Fibroblast of lung (primary cell): ENCODE data around the gene AASDHPPT. TPM values are rescaled to one million over a fixed set of nuclear protein-coding genes. Genes with fewer than 3 reads are reported as not detected.

Experiments
- DNase-seq, 2 donors: peaks; one replicate each; pipeline versions ENCODE4 v3.0.0 to v3.0.0-alpha.2; 2010; ENCODE audit warnings: low read depth in 2 of 2
- H2AFZ ChIP-seq: 2 replicates; pipeline ENCODE4 v1.5.1; 2012; ENCODE audit warnings: low read length, control low read depth, inconsistent platforms
- H3K27ac ChIP-seq: 2 replicates; pipeline ENCODE4 v1.5.1; 2011; ENCODE audit warnings: low read length, control low read depth; ENCODE audit not compliant: insufficient read depth
- H3K27me3 ChIP-seq: 2 replicates; pipeline ENCODE4 v1.5.1; 2011; ENCODE audit warnings: mild to moderate bottlenecking, low read length; ENCODE audit not compliant: control insufficient read depth, insufficient read depth
- H3K36me3 ChIP-seq: 2 replicates; pipeline ENCODE4 v1.5.1; 2011; ENCODE audit warnings: low read length; ENCODE audit not compliant: control insufficient read depth, insufficient read depth
- H3K4me1 ChIP-seq: 2 replicates; pipeline ENCODE4 v1.5.1; 2011; ENCODE audit warnings: low read length; ENCODE audit not compliant: control insufficient read depth, insufficient read depth; ENCODE audit errors: extremely low read depth
- H3K4me2 ChIP-seq: 2 replicates; pipeline ENCODE4 v1.5.1; 2011; ENCODE audit warnings: low read length, control low read depth; ENCODE audit not compliant: insufficient read depth; ENCODE audit errors: extremely low read depth
- H3K4me3 ChIP-seq, 4 experiments: fragments of 200-600 bp in 1 of 4; sonication (generic) in 1 of 4; replicated peaks in 1 of 4; 2 replicates each; pipeline ENCODE4 v1.5.1; 2011 to 2016; ENCODE audit warnings: low read length in 4 of 4, low read depth in 3 of 4, mild to moderate bottlenecking in 3 of 4, control low read depth in 2 of 4, inconsistent platforms in 1 of 4, mixed read lengths in 1 of 4; ENCODE audit not compliant: insufficient read depth in 1 of 4; ENCODE audit errors: control extremely low read depth in 1 of 4
- H3K79me2 ChIP-seq: 2 replicates; pipeline ENCODE4 v1.5.1; 2012; ENCODE audit warnings: mild to moderate bottlenecking, low read length, inconsistent platforms; ENCODE audit not compliant: control insufficient read depth, insufficient read depth
- H3K9ac ChIP-seq: 2 replicates; pipeline ENCODE4 v1.5.1; 2011; ENCODE audit warnings: mild to moderate bottlenecking, low read length, control low read depth; ENCODE audit not compliant: insufficient read depth
- H3K9me3 ChIP-seq: 2 replicates; pipeline ENCODE4 v1.5.1; 2012; ENCODE audit warnings: low read depth, low read length; ENCODE audit not compliant: control insufficient read depth, insufficient read depth
- H4K20me1 ChIP-seq: 2 replicates; pipeline ENCODE4 v1.5.1; 2011; ENCODE audit warnings: low read length; ENCODE audit not compliant: control insufficient read depth, insufficient read depth; ENCODE audit errors: extremely low read depth
- CTCF ChIP-seq, 2 donors: IDR thresholded peaks in 1 of 2; conservative IDR thresholded peaks in 1 of 2; 1 replicate in 1 of 2; 2 replicates in 1 of 2; pipeline ENCODE4 v1.5.1; 2011 to 2012; ENCODE audit warnings: low read length in 2 of 2, control low read depth in 1 of 2, inconsistent platforms in 1 of 2, low read depth in 1 of 2, mild to moderate bottlenecking in 1 of 2
- EZH2 ChIP-seq: IDR thresholded peaks from 2 replicates; pipeline ENCODE4 v1.5.1; 2012; ENCODE audit warnings: low read length, control low read depth, mild to moderate bottlenecking; ENCODE audit errors: missing control alignments
- polyA plus RNA-seq, 2 donors: library from polyadenylated mRNA; depleted of rRNA in 1 of 2; stranded (reverse) in 1 of 2; unstranded in 1 of 2; fragments of >200 nt; gene quantifications; 2 replicates each; pipeline ENCODE4 v1.2.1, GENCODE V29; 2011 to 2012; ENCODE audit warnings: missing spikeins in 1 of 2
- total RNA-seq: library from RNA; depleted of rRNA; stranded (reverse); fragments of >200 nt; gene quantifications from 2 replicates; pipeline ENCODE4 v1.2.1, GENCODE V29; 2014

AASDHPPT gene
- total and polyA plus RNA-seq, 2 donors (not counting 1 experiment from before 2014, with no cell fraction given) = 34.1 to 55.0 TPM

- no peaks in the 10 kb centered on the region for H4K20me1 ChIP-seq
- H2AFZ ChIP-seq = no peak overlapping the region
- no peaks in the 10 kb centered on the region for H3K79me2 ChIP-seq
- H3K9ac ChIP-seq = no peak overlapping the region
- no peaks in the 10 kb centered on the region for H3K4me1 ChIP-seq
- H3K27ac ChIP-seq = no peak overlapping the region
- H3K9me3 ChIP-seq = no peaks in the 10 kb centered on the region
- no peaks in the 10 kb centered on the region for H3K27me3 ChIP-seq
- TF ChIP-seq CTCF (conservative IDR thresholded peaks at IDR 0.05 in 1 of 2, IDR thresholded peaks at IDR 0.05 in 1 of 2; ENCODE audit: low read depth in 1 of 2, low read length in 2 of 2) = no peak
- no peak for TF ChIP-seq EZH2
- no peaks in the 10 kb centered on the region for H3K36me3 ChIP-seq
- H3K4me3 ChIP-seq = no peak overlapping the region
- DNase-seq = no peak
- H3K4me2 ChIP-seq = no peak overlapping the region
Observed at GRCh38 chr11:106031936-106032335, 45.5 kb upstream of the AASDHPPT start.

GRCh38 chr11:106032861-106033260, 44.6 kb upstream of the AASDHPPT start:
- Histone ChIP-seq H3K4me1 (no peaks in the 10 kb centered on the region), H3K4me3 (no peak overlapping the region), H3K36me3 (no peaks in the 10 kb centered on the region), H2AFZ (no peak overlapping the region), H3K79me2 (no peaks in the 10 kb centered on the region), H3K9ac (no peak overlapping the region), H3K4me2 (no peak overlapping the region), H3K27me3 (no peaks in the 10 kb centered on the region), H3K27ac (no peak overlapping the region), H4K20me1 (no peaks in the 10 kb centered on the region), H3K9me3 (no peaks in the 10 kb centered on the region)
- DNase-seq = peak in 1 of 2 donors; percentile 64
- TF ChIP-seq EZH2 = no peak
- TF ChIP-seq CTCF (conservative IDR thresholded peaks at IDR 0.05 in 1 of 2, IDR thresholded peaks at IDR 0.05 in 1 of 2; ENCODE audit: low read depth in 1 of 2, low read length in 2 of 2) = no peak

DNA sequence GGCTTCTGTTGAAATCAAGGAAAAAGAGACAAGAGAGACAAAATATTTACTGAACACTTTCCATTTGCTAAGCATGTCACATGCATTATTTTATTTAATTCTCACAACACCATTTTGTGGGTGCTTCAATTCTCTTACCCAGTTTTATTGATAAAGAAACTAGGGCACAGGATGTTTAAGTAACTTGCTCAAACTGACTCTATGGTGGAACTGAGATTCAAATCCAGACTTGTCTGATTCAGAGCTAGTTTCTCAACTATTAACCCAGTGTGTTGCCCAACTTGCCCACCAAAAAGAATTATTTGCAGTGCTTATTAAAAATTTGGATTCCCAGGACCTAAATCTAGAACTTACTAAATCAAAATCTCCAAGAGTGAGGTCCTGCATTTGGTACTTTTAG, 33.9 kb upstream of the AASDHPPT start:
- no peak overlapping the region for H3K27ac ChIP-seq
- TF ChIP-seq EZH2 (no peak), CTCF (conservative IDR thresholded peaks at IDR 0.05 in 1 of 2, IDR thresholded peaks at IDR 0.05 in 1 of 2; ENCODE audit: low read depth in 1 of 2, low read length in 2 of 2) (no peak)
- H3K9ac ChIP-seq = no peak overlapping the region
- H3K36me3 ChIP-seq = no peaks in the 10 kb centered on the region
- H3K27me3 ChIP-seq = no peaks in the 10 kb centered on the region
- no peaks in the 10 kb centered on the region for H3K4me1 ChIP-seq
- no peaks in the 10 kb centered on the region for H3K79me2 ChIP-seq
- H4K20me1 ChIP-seq = no peaks in the 10 kb centered on the region
- H3K4me2 ChIP-seq = no peak overlapping the region
- no peak overlapping the region for H2AFZ ChIP-seq
- no peak for DNase-seq
- no peak overlapping the region for H3K4me3 ChIP-seq
- no peaks in the 10 kb centered on the region for H3K9me3 ChIP-seq
